ENCODE results near the gene C11orf42. TPM values are rescaled to one million over a fixed set of nuclear protein-coding genes. Genes with fewer than 3 reads are reported as not detected.
A peak's percentile ranks its signal among the peaks of the same experiment; 100 is the strongest.

The C11orf42 gene
- total RNA-seq, 1 donor from 2014 or later: not detected

DNA sequence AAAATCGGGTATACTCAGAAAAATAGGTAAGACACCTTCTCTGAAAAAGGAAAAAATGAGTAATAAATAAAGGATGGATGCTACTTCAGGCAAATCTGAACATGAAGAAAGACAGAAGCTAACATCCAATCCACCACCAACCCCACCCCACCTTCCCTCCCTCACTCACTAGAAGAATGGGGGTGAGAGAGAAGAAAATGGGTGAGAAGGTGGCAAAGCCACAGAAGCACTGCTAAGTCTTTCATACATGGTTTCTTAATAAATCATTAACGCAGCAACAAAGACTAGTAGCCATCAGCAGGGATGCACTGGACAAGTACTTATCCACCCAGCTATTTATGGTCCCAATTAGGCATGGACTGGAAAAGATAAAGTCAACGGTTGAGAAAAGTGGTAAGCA is 23.2 kb downstream of the C11orf42 start:
- Mint-ChIP-seq H3K27ac (no peak overlapping the region), H3K9me3 (no peaks in the 10 kb centered on the region), H3K4me1 (ENCODE audit: low read depth) (peaks cover 36% of the 10 kb centered on the region), H3K36me3 (ENCODE audit: low read depth) (peaks cover 8% of the 10 kb centered on the region), H3K27me3 (ENCODE audit: low read depth) (no peaks in the 10 kb centered on the region), H3K4me3 (ENCODE audit: low read depth) (no peak overlapping the region)
- no peak for DNase-seq (ENCODE audit: low spot score)
- intact Hi-C loops (cut with micrococcal nuclease): no loop called here

DNA sequence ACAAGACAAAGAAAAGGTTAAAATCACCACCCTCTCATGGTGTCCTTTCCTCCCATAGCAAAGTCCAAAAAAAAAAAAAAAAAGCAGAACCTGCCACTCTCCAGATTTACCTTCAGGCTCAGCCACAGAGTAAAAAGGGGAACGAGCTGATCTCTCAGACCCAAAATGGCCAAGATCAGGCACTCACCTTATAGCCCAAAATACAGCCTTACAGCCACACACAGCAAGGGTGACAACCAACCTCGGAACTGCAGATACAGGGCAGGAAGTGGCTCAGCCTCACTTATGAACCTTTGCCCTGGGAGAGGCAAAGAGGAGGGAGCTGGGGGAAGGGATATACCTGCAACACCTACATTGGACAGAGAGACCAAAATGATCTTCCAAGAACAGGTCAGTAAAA is 24.6 kb downstream of the C11orf42 start:
- Mint-ChIP-seq H3K27me3 (ENCODE audit: low read depth) (no peaks in the 10 kb centered on the region), H3K9me3 (no peaks in the 10 kb centered on the region), H3K36me3 (ENCODE audit: low read depth) (peaks cover 7% of the 10 kb centered on the region), H3K4me3 (ENCODE audit: low read depth) (no peak overlapping the region), H3K27ac (no peak overlapping the region), H3K4me1 (ENCODE audit: low read depth) (peaks cover 43% of the 10 kb centered on the region)
- intact Hi-C loops (cut with micrococcal nuclease): loop anchor here (5.0 to 10.0 kb wide), 3 partner anchors 385 to 1838 kb away; partner anchors contain the start of genes TAF10, TPP1, TRIM21 and TRIM22
- DNase-seq (ENCODE audit: low spot score): no peak

DNA sequence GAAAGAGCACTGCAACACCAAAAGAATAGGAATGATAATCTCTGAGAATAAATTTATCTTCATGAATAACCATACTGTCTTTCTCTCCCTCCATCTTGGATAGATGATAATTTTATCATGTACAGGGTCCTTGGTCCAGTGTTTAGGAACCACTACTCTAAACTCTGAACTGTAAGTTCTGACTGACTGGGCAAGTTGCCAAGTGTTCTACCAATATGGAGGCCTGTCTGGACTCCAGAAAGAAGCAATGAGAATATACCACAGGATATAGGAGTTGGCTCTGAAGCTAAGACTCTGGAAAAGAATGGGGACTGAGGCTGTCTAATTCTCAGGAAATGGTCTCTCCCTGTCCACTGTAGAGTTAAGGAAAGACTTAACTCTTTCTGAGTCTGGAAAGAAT is 27.5 kb downstream of the C11orf42 start:
- Mint-ChIP-seq H3K36me3 (ENCODE audit: low read depth) (peaks cover 3% of the 10 kb centered on the region), H3K4me3 (ENCODE audit: low read depth) (peak overlapping the region; percentile 57), H3K27me3 (ENCODE audit: low read depth) (no peaks in the 10 kb centered on the region), H3K4me1 (ENCODE audit: low read depth) (peaks cover 43% of the 10 kb centered on the region), H3K9me3 (no peaks in the 10 kb centered on the region), H3K27ac (no peak overlapping the region)
- intact Hi-C loops (cut with micrococcal nuclease): loop anchor here (1.0 to 10.0 kb wide), 4 partner anchors 39 to 1841 kb away; partner anchors contain the start of genes TAF10, TPP1, TRIM21 and TRIM22
- no peak for DNase-seq (ENCODE audit: low spot score)

DNA sequence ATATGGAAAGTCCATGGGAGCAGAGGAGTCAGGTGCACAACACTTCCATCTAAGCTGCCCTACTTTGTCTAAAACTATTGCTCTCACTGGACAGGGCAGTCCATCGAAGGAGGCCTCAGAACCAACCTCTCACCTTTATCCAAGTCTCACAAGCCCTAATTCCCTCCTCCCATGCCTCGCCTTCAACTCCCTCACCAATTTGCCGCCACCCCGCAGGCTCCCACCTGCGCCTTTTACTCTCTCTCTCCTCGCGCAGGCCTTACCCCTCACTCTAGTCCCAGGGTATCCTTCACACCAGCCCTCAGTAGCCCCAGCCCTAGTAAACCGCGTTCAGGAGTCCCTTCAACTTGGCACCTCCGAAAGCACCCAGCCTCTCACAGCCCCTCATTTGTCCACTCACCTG is 28.6 kb downstream of the C11orf42 start:
- Mint-ChIP-seq H3K9me3 (no peaks in the 10 kb centered on the region), H3K36me3 (ENCODE audit: low read depth) (peaks cover 3% of the 10 kb centered on the region), H3K27me3 (ENCODE audit: low read depth) (no peaks in the 10 kb centered on the region), H3K4me3 (ENCODE audit: low read depth) (peak overlapping the region; percentile 97), H3K4me1 (ENCODE audit: low read depth) (peaks cover 41% of the 10 kb centered on the region), H3K27ac (peak overlapping the region; percentile 95)
- intact Hi-C loops (cut with micrococcal nuclease): loop anchor here (1.0 to 10.0 kb wide), 8 partner anchors 25 to 1842 kb away; partner anchors contain the start of genes ARFIP2, CAVIN3, CCKBR and TAF10
- DNase-seq (ENCODE audit: low spot score): no peak

DNA sequence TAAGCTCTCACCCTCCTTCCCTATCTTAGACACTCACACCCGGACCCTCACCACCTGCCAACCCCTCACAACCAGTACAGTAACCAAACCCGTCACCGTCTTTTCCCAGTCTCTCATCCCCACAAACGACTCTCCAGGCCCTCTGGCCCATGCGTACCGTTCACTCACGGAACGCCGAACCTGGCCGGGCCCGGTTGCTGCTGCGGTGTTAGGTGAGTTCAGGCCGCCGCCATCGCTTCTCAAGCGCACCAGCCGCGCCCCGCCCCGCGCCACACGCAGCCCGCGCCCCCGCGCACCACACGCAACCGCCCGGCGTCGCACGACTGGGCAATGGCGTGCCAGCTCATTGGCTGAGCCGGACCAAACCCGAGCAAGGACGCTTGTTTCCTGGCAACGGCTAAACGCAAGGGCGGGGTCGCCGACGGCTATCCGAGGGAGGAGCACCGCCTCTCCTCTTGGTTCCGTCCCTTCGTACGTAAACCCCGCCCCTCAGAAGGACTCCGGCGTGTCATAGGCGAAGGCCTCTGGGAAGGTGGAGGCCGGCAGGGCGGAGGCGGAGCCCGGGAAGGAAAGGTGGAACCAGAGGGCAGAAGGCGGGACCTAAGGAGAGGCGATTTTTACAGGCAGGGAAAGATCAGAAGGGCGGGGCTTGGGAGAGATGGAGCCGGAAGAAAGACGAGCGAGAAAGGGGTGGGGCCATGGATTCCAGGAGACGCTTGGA is 29.2 kb downstream of the C11orf42 start, which contains the start of gene FHIP1B:
TSS of gene FHIP1B (minus strand) at position 250 of the 721 bp plus-strand sequence. CDS start 10,120 bp downstream, outside the sequence.
- peak within 1 kb of the TSS; percentile 97 for H3K4me3 Mint-ChIP-seq (ENCODE audit: low read depth)
- peaks cover 38% of the 10 kb centered on the region for H3K4me1 Mint-ChIP-seq (ENCODE audit: low read depth)

DNA sequence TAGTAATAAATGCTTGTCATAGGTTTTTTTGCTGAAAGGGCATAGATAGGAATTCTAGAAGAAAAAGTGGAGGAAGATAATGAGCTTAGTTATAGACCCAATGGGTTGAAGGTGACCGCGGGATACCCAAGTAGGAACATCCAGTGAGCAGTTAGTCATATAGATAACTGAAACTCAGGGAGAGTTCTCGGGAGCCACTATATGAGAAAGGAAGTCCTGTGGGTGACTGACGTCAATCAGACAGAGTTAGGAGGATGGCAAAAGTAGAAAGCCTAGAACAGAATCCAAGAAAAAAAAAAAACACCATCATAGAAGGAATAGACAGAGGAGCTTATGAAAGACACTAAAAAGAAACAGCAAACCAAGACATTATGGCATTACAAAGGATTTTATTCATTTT is 31.9 kb downstream of the C11orf42 start:
- no peak overlapping the region for H3K27ac Mint-ChIP-seq
- H3K4me3 Mint-ChIP-seq (ENCODE audit: low read depth): no peak overlapping the region
- H3K36me3 Mint-ChIP-seq (ENCODE audit: low read depth): no peaks in the 10 kb centered on the region
- H3K4me1 Mint-ChIP-seq (ENCODE audit: low read depth): peaks cover 17% of the 10 kb centered on the region
- intact Hi-C loops (cut with micrococcal nuclease): loop anchor here (5.0 to 10.0 kb wide), 3 partner anchors 115 to 552 kb away; partner anchors contain the start of genes TAF10, TPP1, TRIM22 and TRIM5
- H3K9me3 Mint-ChIP-seq: no peaks in the 10 kb centered on the region
- H3K27me3 Mint-ChIP-seq (ENCODE audit: low read depth): no peaks in the 10 kb centered on the region
- DNase-seq (ENCODE audit: low spot score): no peak

More for the DNA sequence above, 29.2 kb downstream of the C11orf42 start, which contains the start of gene FHIP1B:
- Mint-ChIP-seq H3K9me3 (no peaks in the 10 kb centered on the region), H3K27ac (peak within 1 kb of the TSS; percentile 95), H3K27me3 (ENCODE audit: low read depth) (no peaks in the 10 kb centered on the region), H3K36me3 (ENCODE audit: low read depth) (peaks cover under 1% of the 10 kb centered on the region)
- DNase-seq (ENCODE audit: low spot score): peak; percentile 100
- intact Hi-C loops (cut with micrococcal nuclease): loop anchor here (1.0 to 10.0 kb wide), 9 partner anchors 24 to 1842 kb away; partner anchors contain the start of genes ARFIP2, CAVIN3, CCKBR and TAF10

DNA sequence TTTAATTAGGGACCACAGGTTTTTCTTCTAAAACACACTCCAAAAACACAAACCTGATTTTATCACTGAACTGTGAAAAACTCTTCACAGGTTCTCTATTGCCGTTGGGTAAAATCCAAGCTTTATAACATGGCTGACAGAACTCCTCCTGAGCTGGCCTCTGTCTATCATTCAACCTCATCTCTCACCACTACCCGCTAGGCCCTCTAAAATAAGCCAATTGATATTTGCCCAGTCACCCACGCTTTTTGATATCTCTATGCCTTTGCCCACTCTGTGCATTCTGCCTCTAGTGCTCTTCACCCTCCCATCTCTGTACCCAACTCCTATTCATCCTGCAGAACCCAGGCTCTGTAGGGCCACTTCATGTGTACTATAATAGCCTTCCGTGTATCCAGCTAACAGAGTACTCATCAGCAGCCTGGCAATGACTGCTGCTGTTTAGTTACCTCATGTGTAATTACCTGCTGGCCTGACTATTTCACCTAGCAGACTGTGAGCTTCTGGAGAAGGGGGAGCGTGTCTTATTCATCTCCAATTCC is 32.5 kb downstream of the C11orf42 start:
- DNase-seq (ENCODE audit: low spot score): no peak
- intact Hi-C loops (cut with micrococcal nuclease): loop anchor here (5.0 to 10.0 kb wide), 3 partner anchors 114 to 553 kb away; partner anchors contain the start of genes TAF10, TPP1, TRIM22 and TRIM5
- H3K9me3 Mint-ChIP-seq: no peaks in the 10 kb centered on the region
- no peak overlapping the region for H3K27ac Mint-ChIP-seq
- no peaks in the 10 kb centered on the region for H3K36me3 Mint-ChIP-seq (ENCODE audit: low read depth)
- H3K4me1 Mint-ChIP-seq (ENCODE audit: low read depth): peaks cover 16% of the 10 kb centered on the region
- H3K4me3 Mint-ChIP-seq (ENCODE audit: low read depth): no peak overlapping the region
- peaks cover 2% of the 10 kb centered on the region for H3K27me3 Mint-ChIP-seq (ENCODE audit: low read depth)

DNA sequence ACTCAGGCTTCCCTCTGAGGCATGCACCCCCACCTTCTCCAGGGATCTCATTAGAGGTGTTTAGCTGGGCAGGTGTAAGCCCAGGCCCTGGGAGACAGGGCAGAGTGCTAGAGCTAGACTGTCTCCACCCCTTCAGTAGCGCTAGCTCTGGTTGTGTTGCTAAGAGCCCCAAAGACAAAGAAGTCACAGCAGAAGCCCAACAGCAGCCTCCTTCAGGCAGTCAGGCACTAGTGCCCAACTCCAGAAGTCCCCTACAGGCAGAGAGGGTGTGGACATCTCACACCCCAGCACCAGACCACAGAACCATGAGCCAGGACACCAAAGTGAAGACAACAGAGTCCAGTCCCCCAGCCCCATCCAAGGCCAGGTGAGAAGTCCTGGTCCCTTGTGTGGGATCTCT is 33.5 kb downstream of the C11orf42 start, which contains the start of gene CNGA4:
TSS of gene CNGA4 (plus strand) at position 188 of the 400 bp plus-strand sequence. CDS start at position 306, 118 bp downstream.
- Mint-ChIP-seq H3K27me3 (ENCODE audit: low read depth) (peaks cover 5% of the 10 kb centered on the region), H3K36me3 (ENCODE audit: low read depth) (no peaks in the 10 kb centered on the region), H3K27ac (no peak within 1 kb of the TSS), H3K4me1 (ENCODE audit: low read depth) (peaks cover 9% of the 10 kb centered on the region), H3K4me3 (ENCODE audit: low read depth) (no peak within 1 kb of the TSS), H3K9me3 (no peaks in the 10 kb centered on the region)
- intact Hi-C loops (cut with micrococcal nuclease): loop anchor here (5.0 to 10.0 kb wide), 3 partner anchors 113 to 554 kb away; partner anchors contain the start of genes TAF10, TPP1, TRIM22 and TRIM5
- DNase-seq (ENCODE audit: low spot score): no peak

DNA sequence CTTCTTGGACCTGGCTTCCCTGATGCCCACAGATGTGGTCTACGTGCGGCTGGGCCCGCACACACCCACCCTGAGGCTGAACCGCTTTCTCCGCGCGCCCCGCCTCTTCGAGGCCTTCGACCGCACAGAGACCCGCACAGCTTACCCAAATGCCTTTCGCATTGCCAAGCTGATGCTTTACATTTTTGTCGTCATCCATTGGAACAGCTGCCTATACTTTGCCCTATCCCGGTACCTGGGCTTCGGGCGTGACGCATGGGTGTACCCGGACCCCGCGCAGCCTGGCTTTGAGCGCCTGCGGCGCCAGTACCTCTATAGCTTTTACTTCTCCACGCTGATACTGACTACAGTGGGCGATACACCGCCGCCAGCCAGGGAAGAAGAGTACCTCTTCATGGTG is 34.8 kb downstream of the C11orf42 start:
- Mint-ChIP-seq H3K9me3 (no peaks in the 10 kb centered on the region), H3K27me3 (ENCODE audit: low read depth) (peaks cover 5% of the 10 kb centered on the region), H3K4me3 (ENCODE audit: low read depth) (no peak overlapping the region), H3K27ac (no peak overlapping the region), H3K36me3 (ENCODE audit: low read depth) (no peaks in the 10 kb centered on the region), H3K4me1 (ENCODE audit: low read depth) (peaks cover 3% of the 10 kb centered on the region)
- DNase-seq (ENCODE audit: low spot score): no peak
- intact Hi-C loops (cut with micrococcal nuclease): no loop called here

DNA sequence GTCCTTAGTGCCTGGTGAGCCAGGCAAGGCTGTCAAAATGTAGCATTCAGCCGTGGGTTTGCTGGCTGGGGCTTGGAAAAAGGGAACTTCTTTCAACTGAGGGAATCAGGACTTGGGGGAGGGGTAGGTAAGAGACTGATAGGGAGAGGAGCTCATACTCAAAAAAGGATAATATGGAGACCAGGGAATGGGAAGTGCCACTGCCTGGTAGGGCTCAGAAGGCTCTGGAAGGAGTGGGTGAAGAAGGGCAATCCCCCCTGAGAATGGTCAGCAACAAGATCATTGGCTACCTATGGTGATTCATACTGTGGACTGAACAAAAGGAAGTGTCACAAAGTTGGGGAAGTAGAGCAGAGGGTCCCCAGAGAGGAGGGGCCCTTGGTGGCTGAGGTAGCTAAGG is 35.4 kb downstream of the C11orf42 start:
- Mint-ChIP-seq H3K36me3 (ENCODE audit: low read depth) (no peaks in the 10 kb centered on the region), H3K9me3 (no peaks in the 10 kb centered on the region), H3K27me3 (ENCODE audit: low read depth) (peaks cover 5% of the 10 kb centered on the region), H3K27ac (no peak overlapping the region), H3K4me1 (ENCODE audit: low read depth) (no peaks in the 10 kb centered on the region), H3K4me3 (ENCODE audit: low read depth) (no peak overlapping the region)
- DNase-seq (ENCODE audit: low spot score): no peak
- intact Hi-C loops (cut with micrococcal nuclease): no loop called here

DNA sequence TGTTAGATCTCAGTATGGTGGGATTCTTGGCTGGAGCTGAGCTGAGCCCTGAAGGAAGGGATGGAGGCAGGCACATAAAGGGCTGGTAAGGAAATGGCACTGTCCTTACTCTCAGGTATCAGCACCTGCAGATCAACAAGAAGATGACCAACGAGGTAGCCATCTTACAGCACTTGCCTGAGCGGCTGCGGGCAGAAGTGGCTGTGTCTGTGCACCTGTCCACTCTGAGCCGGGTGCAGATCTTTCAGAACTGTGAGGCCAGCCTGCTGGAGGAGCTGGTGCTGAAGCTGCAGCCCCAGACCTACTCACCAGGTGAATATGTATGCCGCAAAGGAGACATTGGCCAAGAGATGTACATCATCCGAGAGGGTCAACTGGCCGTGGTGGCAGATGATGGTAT is 36.0 kb downstream of the C11orf42 start:
- Mint-ChIP-seq H3K4me3 (ENCODE audit: low read depth) (no peak overlapping the region), H3K36me3 (ENCODE audit: low read depth) (no peaks in the 10 kb centered on the region), H3K27ac (no peak overlapping the region), H3K9me3 (no peaks in the 10 kb centered on the region), H3K4me1 (ENCODE audit: low read depth) (no peaks in the 10 kb centered on the region), H3K27me3 (ENCODE audit: low read depth) (peaks cover 5% of the 10 kb centered on the region)
- no peak for DNase-seq (ENCODE audit: low spot score)
- intact Hi-C loops (cut with micrococcal nuclease): no loop called here

DNA sequence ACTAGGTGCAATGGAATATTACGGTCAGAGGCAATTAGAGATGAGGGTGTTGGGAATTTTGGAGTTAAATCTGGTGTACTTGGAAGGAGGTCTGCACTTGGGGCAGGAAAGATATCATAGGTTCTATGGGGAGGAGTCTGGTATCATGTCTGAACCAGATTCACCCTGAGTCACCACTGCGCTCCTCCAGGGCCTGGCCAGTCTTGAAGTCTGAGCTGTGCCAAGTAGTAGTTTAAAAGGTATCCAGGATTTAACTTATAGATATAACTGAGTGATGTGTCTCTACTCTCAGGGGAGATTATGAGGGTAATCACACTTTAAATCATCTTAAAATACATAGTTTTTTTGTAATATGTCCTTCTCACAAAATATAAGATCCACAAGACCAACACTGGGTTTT is 40.2 kb downstream of the C11orf42 start:
- intact Hi-C loops (cut with micrococcal nuclease): no loop called here
- no peak overlapping the region for H3K4me3 Mint-ChIP-seq (ENCODE audit: low read depth)
- DNase-seq (ENCODE audit: low spot score): no peak
- no peaks in the 10 kb centered on the region for H3K4me1 Mint-ChIP-seq (ENCODE audit: low read depth)
- H3K27me3 Mint-ChIP-seq (ENCODE audit: low read depth): peaks cover 5% of the 10 kb centered on the region
- H3K27ac Mint-ChIP-seq: no peak overlapping the region
- H3K36me3 Mint-ChIP-seq (ENCODE audit: low read depth): no peaks in the 10 kb centered on the region
- H3K9me3 Mint-ChIP-seq: no peaks in the 10 kb centered on the region

DNA sequence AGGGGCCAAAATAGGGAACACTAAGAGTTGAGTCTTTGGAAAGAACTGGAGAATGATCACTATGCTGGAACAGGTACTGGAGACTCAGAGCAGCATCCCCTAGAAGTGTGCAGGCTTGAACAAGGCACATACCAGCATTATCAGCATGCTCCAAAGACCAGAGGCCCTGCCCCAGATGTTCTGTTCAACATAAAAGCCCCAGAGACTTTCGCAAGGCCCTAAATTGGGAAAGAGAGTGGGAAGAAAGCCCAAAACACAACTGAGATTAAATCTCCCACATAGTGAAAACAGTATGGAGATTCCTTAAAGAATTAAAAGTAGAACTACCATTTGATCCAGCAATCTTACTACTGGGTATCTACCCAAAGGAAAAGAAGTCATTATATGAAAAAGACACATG is 42.9 kb downstream of the C11orf42 start:
- no peak overlapping the region for H3K4me3 Mint-ChIP-seq (ENCODE audit: low read depth)
- no peaks in the 10 kb centered on the region for H3K9me3 Mint-ChIP-seq
- no peaks in the 10 kb centered on the region for H3K4me1 Mint-ChIP-seq (ENCODE audit: low read depth)
- intact Hi-C loops (cut with micrococcal nuclease): no loop called here
- H3K36me3 Mint-ChIP-seq (ENCODE audit: low read depth): no peaks in the 10 kb centered on the region
- H3K27me3 Mint-ChIP-seq (ENCODE audit: low read depth): peaks cover 2% of the 10 kb centered on the region
- no peak for DNase-seq (ENCODE audit: low spot score)
- no peak overlapping the region for H3K27ac Mint-ChIP-seq
